CD4-positive, alpha-beta T cell treated with Interleukin-6 at 100 ng/mL for 8 hours (primary cell): Measurements from ENCODE around the gene SLC28A3.

Experiments used
- DNase-seq: peaks from one replicate; pipeline ENCODE4 v3.0.0-alpha.2; 2020; ENCODE audit warnings: mixed read lengths, low spot score

SLC28A3 gene

GRCh38 chr9:84239343-84239742 is 101.2 kb downstream of the SLC28A3 start:
- no peak for DNase-seq

DNA sequence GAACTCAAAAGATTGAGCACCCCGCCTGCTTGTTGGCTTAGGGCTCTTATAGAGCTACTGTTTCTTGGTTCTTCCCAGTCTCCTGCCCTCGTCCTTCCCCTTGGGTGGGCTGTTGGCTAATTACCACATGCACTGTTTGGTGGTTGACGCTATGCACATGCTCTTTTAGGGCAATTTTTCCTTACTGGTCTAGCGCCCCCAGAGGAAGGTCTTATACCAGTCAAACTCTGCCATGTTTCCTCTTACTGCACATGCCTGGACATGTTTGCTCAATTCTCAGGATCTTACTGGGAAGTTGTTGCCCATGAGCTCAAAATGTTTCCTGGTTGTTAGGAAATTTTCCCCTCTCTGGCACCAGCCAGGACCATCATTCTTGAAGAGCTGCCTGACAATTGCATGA is 101.9 kb downstream of the SLC28A3 start:
- no peak for DNase-seq

DNA sequence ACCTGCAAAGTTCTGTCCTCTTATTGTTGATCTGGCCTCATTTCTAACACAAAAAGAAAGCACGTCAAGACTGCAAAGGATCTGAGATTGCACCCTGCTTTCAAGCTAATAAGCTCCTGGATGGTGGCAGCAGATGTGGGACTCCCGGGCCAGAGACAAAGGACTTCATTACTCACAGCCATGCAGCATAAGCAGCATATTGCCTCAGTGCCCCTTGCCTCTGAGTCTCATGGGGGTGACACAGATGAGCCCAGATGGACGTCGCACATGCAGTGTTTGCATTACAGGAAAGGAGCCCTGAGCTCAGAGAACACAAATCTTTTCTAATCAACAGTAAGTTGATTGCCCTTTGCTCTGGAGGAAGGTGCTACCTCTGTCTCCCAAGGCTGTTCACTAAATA is 105.0 kb downstream of the SLC28A3 start:
- DNase-seq: no peak

- DNase-seq: no peak
These were observed 110.0 kb downstream of the SLC28A3 start for GRCh38 chr9:84230355-84231145.

GRCh38 chr9:84229191-84229590 is 111.4 kb downstream of the SLC28A3 start:
- no peak for DNase-seq

- DNase-seq: no peak
These were observed 112.3 kb downstream of the SLC28A3 start for GRCh38 chr9:84228130-84228720.

GRCh38 chr9:84226126-84226525 is 114.4 kb downstream of the SLC28A3 start:
- DNase-seq: no peak
